GM18873 (cell line): Measurements from ENCODE around the gene SHISAL2B.
"Not testable (repeated sequence)": the region's sequence is repeated elsewhere in the genome, so short reads cannot be mapped to it uniquely, and the experiment has no call there.

Source experiments
- ATAC-seq: cut with Tn5 transposase; IDR thresholded peaks from one replicate; pipeline ENCODE4 v1.9.1; 2021; ENCODE audit warnings: mild to moderate bottlenecking, moderate library complexity, moderate number of reproducible peaks; ENCODE audit not compliant: unreplicated experiment, low FRiP score

The SHISAL2B gene

DNA sequence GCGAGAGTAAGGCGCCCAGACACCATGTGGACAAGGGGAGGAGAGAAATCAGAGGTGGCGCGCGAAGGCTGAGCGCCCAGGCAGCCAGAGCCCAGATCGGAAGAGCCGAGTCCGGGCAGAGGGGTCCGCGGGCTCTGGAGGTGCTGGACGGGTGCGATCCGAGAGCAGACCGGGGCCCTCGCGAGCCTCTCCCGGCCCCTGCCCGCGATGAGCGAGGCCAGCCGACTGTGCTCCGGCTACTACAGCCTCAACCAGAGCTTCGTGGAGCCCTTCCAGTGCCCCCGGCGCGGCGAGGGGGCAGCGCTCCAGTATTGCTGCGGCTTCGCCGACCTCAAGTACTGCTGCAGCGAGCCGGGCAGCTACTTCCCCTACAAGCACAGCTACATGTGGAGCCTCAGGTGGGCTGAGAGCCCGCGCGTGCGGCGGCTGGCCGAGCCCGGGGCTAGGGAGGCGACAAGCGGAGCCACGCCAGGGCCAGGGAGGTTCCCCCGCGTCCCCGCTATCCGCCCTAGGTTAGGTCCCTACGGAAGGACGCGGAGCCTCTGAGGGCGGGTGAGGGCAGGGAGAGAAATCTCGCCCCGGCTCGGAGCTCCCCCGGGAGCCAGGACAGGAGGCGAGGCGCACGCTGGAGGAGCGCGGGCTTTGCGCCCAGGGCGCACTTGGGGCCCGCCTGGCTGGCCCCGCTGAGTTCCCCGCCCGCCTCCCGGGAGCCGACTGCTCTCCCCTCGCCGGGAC, at the start of gene SHISAL2B:
TSS of gene SHISAL2B (plus strand) at position 87 of the 735 bp plus-strand sequence. CDS start at position 208, 121 bp downstream.
- no peak for ATAC-seq

DNA sequence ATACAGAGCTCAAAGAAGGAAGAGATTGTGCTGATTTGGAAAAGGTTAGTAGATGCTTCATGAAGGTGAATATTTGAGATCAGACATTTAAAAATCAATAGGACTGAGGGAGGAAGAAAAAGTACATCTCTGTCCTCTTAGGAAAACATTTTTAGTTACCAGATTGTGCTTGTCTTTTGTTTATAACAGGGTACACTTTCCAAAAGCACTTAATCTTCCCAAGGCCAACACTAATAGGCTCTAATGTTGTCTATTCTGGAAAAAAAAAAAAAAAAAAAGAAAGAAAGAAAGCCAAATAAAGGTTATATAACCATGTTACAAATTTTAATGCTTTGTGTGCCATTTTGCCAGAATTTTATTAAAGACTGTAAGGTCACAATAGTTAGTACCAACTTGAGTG, 45.5 kb upstream of the SHISAL2B start:
- ATAC-seq = no peak

DNA sequence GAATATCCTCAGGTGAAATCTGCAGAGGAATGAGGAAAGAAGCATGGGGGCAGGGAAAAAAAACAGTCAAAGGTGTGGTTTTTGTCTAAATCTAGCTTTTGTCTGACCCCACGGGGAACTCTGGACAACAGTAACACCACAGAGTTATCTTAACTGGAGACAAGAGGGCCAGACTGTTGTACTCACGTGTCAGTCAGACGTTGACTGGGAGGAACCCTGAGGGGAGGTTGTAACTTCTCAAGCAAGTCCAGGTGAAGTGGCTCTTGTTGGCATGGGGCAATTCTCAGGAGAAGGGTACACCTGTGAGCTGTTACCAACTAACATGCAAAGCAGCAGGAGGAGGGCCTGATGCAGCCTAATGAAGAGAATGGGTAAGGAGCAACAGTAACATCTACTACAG, 44.1 kb upstream of the SHISAL2B start:
- no peak for ATAC-seq

DNA sequence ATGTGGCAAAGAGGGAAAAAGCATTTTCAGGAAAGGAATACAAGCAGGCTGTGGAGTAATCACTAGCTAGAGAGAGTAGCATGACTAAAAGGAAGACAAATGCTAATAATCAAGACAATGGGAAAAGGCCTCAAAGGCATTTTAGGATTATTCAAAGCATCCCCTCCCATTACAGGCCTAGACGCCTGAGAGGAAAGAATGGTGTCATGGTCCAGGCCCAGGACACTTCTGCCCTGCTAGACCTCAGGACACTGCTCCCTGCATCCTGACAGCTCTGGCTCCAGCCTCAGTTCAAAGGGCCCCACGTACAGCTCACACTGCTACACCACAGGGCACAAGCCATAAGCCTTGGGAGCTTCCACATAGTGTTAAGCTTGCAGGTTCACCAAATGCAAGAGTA, 40.8 kb upstream of the SHISAL2B start:
- ATAC-seq = no peak

DNA sequence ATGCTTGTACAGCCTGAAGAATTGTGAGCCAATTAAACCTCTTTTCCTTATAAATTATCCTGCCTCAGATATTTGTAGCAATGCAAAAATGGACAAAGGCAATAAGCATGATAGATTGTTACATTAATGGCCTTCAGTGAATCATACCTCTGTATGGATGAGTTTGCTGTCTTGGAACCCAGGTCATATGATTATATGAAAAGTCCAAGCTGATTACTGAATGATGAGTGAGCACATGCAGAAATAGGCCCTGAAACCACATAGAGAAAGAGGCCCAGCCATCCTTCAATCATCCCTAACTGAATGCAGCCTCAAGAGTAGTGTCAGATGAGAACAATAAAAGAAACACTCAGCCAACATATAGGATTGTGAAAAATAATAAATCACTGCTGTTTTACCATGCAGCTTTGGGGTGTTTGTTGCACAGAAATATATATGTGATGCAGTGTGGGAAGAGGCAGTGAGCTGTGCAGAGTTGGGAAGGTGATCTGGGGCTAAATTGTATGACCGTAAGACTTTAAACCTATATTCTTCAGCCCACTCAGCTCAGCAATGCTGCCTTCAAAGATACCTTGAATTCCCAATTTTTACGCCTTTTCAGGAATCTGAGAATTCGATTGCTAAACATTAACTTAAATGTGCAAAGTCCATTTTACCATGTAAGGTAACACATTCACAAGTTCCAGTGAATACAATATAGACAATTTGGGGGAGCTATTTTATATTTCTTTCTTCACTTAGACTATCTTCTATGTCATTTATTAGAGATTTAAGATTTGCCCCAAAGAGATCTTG, 36.3 kb upstream of the SHISAL2B start:
- ATAC-seq = no peak

DNA sequence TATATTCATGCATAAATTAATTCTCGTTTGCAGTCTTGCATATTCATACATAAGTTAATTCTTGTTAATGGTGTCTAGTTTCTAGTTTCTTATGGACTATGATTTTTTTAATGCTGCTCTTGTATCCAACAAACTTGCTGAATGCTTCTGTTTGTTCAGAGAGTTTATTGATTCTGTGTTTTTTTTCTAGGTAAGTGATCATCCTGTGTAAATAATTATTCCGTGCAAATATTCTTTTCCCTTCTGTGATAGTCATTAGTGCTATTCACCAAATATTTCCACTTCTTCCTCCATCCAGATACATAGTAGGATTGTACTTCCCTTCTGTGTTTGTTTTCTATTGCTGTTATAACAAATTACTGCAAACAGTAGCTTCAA, 35.8 kb upstream of the SHISAL2B start:
- ATAC-seq = no peak

DNA sequence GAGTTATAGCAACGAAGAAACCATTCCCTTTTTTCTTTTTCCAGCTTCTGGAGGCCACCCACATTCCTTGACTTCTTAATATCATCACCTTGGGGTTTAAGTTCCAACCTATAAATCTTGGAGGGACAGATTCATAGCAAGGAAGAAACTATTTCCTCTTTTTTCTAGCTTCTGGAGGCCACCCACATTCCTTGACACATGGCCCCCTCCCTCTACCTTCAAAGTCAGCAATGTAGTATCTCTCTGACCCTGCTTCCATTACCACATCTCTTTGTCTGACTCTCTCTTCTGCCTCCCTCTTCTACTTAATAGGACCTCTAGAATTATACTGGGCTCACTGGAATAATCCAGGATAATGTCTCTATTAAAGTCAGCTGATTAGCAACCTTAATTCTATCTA, 34.7 kb upstream of the SHISAL2B start:
- no peak for ATAC-seq

DNA sequence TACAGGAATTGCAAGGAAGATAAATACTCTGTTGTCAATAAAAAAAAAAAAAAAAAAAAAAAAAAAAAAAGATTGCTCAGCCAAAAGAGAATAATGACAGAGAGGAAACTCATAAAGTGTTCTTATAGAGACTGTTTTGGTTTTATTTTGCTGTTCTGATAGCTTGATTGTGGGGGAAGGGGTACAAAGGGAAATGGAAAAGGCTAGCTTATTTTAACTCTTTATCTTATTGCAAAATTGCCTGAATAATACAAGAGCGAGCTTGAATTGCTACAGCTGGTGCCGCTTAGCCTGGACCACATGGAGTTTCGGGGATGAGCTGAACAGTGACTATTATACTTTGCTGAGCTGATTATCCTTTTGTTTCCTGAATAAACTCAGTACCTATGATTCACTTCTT, 31.0 kb upstream of the SHISAL2B start:
- ATAC-seq = no peak

DNA sequence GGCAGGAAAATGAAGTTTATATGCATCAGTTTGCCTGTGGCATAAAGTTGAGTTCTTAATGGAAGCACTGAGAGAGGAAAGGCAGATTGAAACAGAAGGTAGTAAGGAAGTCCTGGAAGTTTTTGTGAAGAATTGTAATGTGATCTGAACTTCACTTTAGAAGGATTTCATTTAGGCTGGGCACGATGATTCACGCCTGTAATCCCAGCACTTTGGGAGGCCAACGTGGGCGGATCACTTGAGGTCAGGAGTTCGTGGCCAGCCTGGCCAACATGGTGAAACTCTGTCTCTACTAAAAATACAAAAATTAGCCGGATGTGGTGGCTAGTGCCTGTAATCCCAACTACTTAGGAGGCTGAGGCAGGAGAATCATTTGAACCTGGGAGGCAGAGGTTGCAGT, 27.1 kb upstream of the SHISAL2B start:
- not testable (repeated sequence) for ATAC-seq

DNA sequence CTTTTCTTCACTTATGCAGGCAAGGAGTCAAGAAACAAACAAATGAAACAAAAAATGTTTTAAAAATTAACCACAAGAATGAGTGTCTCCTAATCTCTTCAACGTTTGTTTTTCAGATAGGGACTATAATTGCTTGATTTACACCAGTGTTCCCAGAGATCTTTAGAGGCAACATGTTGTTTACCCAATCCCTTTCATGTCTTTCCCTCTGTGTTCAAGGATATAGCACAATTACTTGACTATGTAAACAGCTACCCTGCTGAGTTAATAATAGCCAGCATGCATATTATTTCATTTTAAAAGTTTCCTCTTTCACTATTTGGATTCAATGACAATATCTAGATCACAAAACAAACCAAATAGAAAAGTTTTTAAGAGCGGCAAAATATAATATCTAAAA, 25.1 kb upstream of the SHISAL2B start:
- no peak for ATAC-seq

DNA sequence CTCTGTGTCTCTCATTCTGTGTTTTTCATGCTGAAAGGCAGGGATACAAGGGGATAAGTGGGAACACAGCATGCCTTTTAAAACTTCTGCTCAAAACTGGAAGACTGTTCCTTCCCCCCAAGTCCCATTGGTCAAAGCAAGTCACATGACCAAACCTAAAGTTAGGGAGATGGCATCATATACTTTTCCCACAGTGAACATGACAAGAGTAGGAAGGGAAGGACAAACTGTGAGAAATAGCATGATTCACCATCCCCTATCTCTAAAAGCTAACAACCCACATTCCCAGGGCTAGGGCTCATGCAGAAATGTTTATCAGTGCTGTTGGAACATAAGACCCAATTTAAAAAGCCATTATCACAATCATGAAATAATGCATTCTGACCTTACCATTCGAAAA, 24.2 kb upstream of the SHISAL2B start:
- ATAC-seq = no peak

DNA sequence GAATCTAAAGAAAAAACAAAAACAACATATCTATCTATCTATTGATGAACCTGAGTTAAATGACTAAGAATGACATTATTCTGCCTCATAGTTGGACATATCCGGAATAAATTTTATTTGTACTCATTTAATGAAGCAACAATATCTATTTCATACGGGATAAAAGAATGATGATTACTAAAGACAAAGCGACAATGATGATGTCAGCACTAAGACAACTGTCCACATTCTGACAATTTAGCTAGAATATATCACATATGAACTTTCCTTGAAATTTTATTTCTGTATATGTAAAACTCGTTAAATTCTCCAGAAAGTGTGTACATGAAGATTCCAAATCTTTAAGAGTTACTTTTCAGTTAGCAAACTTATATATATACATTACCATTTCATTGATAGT, 23.2 kb upstream of the SHISAL2B start:
- no peak for ATAC-seq

DNA sequence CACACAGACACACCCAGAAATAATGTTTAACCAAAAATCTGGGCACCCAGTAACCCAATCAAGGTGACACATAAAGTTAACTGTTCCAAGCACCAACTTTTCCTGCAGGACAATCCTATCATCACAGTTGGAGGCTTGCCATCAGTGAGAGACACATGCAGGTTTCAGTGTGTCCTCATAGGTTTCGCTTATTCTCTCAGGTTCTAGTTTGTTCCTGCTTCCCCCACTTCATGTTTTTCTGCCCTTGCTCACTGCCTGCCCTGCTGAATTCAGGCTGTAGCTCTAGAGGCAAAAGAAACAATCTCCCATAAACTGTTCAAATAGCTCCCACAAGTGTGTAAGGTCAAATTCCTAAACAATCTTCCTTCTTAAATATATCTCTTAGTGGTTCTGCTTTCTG, 20.0 kb upstream of the SHISAL2B start:
- ATAC-seq = no peak

DNA sequence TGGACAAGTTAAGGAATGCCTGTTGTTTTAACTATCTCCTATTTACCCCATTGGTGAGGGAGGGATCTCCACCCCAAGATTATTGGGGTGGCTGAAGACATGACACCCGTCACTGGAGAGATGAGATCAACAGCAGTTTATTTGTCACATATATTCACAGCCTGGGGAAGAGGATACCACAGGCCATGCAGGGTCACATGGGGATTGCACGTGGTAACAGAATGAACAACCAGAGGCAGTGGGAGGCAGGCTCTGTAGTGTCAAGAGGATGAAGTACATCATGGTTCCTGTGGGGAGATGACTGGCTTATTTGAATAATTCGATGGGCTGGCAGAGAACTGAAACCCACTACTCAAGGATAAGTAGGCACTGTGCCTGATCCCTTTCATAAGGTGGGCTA, 18.6 kb upstream of the SHISAL2B start:
- ATAC-seq = no peak

DNA sequence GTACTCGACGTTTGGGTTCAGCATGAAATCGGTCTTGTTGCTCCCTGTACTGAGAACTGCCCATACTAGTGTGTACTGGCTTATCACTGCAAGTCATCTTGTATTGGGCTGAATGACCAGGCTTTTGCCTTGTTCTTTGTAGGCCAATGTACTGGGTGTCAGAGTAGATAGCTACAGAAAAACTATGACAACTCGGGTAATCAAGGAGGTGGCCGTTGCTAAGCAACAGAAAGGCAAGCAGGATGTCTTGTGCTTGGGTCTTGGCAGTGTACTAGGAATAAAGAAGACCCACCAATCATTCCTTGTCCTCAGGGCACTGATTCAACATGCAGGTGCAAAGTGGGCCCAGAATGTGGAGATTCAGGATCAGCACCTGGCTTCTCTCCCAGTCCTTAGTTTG, 11.9 kb upstream of the SHISAL2B start:
- no peak for ATAC-seq

DNA sequence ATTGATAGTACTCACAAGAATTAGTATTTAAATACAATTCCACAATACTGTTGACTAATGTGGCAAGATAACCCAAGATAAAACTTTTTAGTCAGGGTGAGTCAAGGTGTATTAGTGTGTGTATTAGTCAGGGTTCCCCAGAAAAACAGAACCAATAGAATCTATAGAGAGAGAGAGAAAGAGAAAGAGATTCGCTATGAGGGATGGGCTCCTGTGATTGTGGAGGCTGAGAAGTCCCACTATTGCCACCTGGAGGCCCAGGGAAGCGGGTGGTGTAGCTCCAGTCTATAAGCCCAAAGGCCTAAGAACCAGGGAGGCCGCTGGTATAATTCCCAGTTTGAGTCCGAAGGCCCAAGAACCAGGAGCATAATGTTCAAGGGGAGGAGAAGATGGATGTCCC, 10.0 kb upstream of the SHISAL2B start:
- ATAC-seq = no peak

DNA sequence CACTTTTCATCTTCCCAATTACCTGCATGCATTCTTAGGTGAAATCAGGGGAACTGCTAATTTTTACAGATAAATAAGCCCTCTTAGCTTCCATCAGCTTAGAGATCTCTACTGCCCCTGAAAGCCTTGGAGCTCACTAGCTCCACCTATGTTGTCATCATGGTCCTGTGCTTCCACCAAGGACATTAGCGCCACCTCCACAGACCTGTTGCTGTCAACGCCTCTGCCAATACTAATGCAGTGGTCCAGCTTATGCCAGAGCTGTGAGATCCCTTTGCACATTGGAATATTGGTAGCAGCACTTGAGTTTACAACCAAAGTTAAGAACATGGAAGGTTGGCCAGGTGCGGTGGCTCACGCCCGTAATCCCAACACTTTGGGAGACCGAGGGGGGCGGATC, 7.7 kb upstream of the SHISAL2B start:
- no peak for ATAC-seq

DNA sequence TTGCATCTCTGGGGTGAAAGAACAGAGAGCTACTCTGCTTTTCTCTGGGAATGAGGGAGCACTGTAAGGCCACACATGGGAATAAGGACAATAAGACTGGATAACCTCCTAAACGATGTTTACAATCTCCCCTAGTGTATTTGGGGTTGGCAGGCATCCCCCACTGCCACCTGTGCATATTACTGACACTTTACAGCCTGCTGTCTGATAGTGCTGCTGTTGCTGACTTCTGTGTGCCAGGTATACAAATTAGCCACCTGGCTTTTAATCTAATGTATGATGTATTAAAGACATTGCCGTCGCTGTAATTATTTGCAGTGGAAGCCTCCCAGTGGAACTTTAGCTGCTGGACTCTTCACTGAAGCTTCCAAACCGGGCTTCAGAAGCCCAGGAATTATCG, 4.4 kb upstream of the SHISAL2B start:
- no peak for ATAC-seq

DNA sequence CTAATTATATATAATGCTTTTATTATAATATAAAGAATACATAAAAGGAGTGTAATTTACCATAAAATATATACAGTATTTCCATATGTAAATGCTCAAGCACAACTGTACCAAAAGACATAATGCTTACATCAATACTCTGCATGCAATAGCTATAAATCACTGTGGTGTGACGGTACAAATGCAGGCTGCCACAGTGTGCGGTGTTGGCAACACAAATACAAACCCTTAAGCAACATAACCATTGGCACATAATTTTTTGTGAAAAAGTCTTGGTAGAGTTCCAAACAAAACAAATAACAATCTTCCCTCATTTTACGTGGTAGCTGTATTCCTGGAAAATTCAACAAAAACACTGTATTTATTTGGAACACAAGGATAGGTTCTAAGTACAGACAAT, 1.9 kb upstream of the SHISAL2B start:
- no peak for ATAC-seq

DNA sequence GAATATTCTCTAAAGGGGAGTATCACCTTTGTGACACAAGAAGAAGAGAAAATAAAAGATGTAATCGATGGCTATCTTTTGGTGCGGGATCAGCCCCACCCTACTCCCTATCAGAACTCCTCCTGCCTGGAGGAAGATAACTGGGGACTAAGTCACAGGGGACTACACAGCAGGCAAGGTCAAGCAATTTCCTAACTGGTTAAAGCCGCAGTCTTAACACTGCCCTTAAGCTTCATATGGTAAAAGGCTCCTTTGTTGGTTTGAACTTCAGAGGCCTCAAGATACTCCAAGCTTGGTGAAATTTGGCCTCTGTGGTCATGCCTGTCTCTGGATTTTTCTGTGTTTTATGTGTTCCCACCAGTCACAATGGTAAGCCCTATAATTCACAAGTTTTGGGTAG, 1.3 kb upstream of the SHISAL2B start:
- no peak for ATAC-seq

DNA sequence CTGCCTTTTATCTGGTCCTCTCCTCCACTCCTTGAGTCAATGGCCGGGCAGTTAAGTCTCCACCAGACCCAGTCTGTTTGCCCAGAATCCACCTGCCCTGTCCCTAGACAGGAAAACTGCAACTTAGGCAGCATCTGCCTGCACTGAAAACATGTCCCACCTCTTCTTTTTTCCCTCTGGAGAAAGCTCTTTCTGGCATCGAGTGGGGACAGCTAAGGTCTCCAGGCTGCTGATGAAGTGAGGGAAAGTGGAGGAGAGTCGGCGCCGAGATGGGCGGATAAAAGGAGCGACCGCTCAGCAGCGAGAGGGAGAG, 243 bp upstream of the SHISAL2B start:
- ATAC-seq = no peak

DNA sequence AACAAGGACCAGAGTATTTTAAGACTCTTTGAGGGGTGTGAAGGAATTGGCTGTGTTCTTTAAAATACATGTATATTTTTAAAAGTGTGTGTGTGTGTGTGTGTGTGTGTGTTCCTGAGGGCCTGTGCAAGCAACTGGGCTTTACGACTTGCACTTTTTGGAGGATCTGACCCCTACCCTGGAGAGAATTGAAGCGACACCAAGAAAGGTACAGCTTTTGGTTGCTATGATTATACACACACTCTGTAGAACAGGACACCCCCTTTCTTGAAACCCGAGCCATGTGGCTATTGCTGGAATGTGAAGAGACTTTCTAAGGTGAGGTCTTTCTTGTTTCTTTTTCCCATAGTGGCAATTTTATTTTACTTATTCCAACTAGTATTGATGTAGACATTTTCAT, 988 bp downstream of the SHISAL2B start:
- ATAC-seq = no peak
